Mucosa of stomach (tissue), 1 donor: ENCODE data around the gene VASH1.
A peak's percentile ranks its signal among the peaks of the same experiment; 100 is the strongest.

Source experiments
- H3K27me3 ChIP-seq: one replicate; pipeline ENCODE4 v1.7.0; 2013; ENCODE audit warnings: mild to moderate bottlenecking, low read length; ENCODE audit not compliant: control insufficient read depth, insufficient read depth
- H3K36me3 ChIP-seq: one replicate; pipeline ENCODE4 v1.7.0; 2013; ENCODE audit warnings: low read length; ENCODE audit not compliant: control insufficient read depth, insufficient read depth
- H3K4me1 ChIP-seq: one replicate; pipeline ENCODE4 v1.7.0; 2013; ENCODE audit warnings: mild to moderate bottlenecking, low read length; ENCODE audit not compliant: control insufficient read depth, insufficient read depth
- H3K4me3 ChIP-seq: one replicate; pipeline ENCODE4 v1.7.0; 2013; ENCODE audit warnings: low read length
- H3K9ac ChIP-seq: one replicate; pipeline ENCODE4 v1.7.0; 2013; ENCODE audit warnings: mild to moderate bottlenecking, low read length, moderate library complexity
- H3K9me3 ChIP-seq: one replicate; pipeline ENCODE4 v1.7.0; 2013; ENCODE audit warnings: mild to moderate bottlenecking, low read length, moderate library complexity; ENCODE audit not compliant: control insufficient read depth
- donor health status: Pancreatic carcinoma.

The VASH1 gene

GRCh38 chr14:76782885-76783566 lies 21.8 kb downstream of the VASH1 start:
- H3K9ac ChIP-seq, result no peak overlapping the region
- H3K4me3 ChIP-seq, result no peak overlapping the region
- H3K36me3 ChIP-seq, result peaks cover 7% of the 10 kb centered on the region
- no peaks in the 10 kb centered on the region for H3K27me3 ChIP-seq
- H3K4me1 ChIP-seq, result no peaks in the 10 kb centered on the region
- H3K9me3 ChIP-seq, result no peaks in the 10 kb centered on the region

- peaks cover 7% of the 10 kb centered on the region for H3K36me3 ChIP-seq
- H3K9me3 ChIP-seq, result no peaks in the 10 kb centered on the region
- no peak overlapping the region for H3K9ac ChIP-seq
- H3K4me3 ChIP-seq, result no peak overlapping the region
- no peaks in the 10 kb centered on the region for H3K4me1 ChIP-seq
- no peaks in the 10 kb centered on the region for H3K27me3 ChIP-seq
These were observed 23.1 kb downstream of the VASH1 start for GRCh38 chr14:76784266-76784874.

GRCh38 chr14:76784881-76785280 lies 23.6 kb downstream of the VASH1 start:
- Histone ChIP-seq H3K4me1 (no peaks in the 10 kb centered on the region), H3K9ac (no peak overlapping the region), H3K27me3 (no peaks in the 10 kb centered on the region), H3K36me3 (peaks cover 7% of the 10 kb centered on the region), H3K4me3 (no peak overlapping the region), H3K9me3 (no peaks in the 10 kb centered on the region)

- no peaks in the 10 kb centered on the region for H3K4me1 ChIP-seq
These were observed 25.3 kb downstream of the VASH1 start for GRCh38 chr14:76786601-76787000.

GRCh38 chr14:76792422-76792821 lies 31.2 kb downstream of the VASH1 start:
- Histone ChIP-seq H3K9ac (no peak overlapping the region), H3K4me1 (no peaks in the 10 kb centered on the region), H3K4me3 (no peak overlapping the region), H3K27me3 (no peaks in the 10 kb centered on the region), H3K36me3 (no peaks in the 10 kb centered on the region), H3K9me3 (no peaks in the 10 kb centered on the region)

More at GRCh38 chr14:76786601-76787000, 25.3 kb downstream of the VASH1 start:
- Histone ChIP-seq H3K36me3 (peaks cover 7% of the 10 kb centered on the region), H3K27me3 (no peaks in the 10 kb centered on the region), H3K9me3 (no peaks in the 10 kb centered on the region), H3K4me3 (no peak overlapping the region), H3K9ac (no peak overlapping the region)

GRCh38 chr14:76793324-76793723 lies 32.1 kb downstream of the VASH1 start:
- Histone ChIP-seq H3K9me3 (no peaks in the 10 kb centered on the region), H3K9ac (no peak overlapping the region), H3K27me3 (no peaks in the 10 kb centered on the region), H3K36me3 (no peaks in the 10 kb centered on the region), H3K4me1 (no peaks in the 10 kb centered on the region), H3K4me3 (no peak overlapping the region)

GRCh38 chr14:76793956-76794355 lies 32.7 kb downstream of the VASH1 start:
- Histone ChIP-seq H3K27me3 (no peaks in the 10 kb centered on the region), H3K4me3 (no peak overlapping the region), H3K9ac (no peak overlapping the region), H3K36me3 (no peaks in the 10 kb centered on the region), H3K9me3 (no peaks in the 10 kb centered on the region), H3K4me1 (no peaks in the 10 kb centered on the region)

DNA sequence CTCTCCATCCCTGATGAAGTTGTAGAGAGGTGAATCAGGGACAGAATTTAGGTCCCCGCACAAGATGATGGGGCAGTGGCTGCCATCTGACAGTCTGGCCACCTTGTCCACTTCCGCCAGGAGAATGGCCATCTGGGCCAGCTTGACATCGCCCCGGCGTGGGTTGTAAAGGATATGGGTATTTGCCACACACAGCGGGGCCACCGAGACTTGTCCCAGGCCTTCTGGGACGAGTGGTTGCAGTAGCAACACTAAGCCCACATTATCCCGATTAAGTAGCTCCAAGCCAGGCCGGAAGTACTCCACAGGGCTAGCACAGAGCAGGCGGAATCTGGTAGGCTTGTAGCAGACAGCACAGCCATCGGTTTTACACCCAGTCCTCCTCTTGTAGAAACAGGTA lies 45.2 kb downstream of the VASH1 start:
- H3K4me3 ChIP-seq, result no peak overlapping the region
- no peak overlapping the region for H3K9ac ChIP-seq
- no peaks in the 10 kb centered on the region for H3K9me3 ChIP-seq
- H3K36me3 ChIP-seq, result no peaks in the 10 kb centered on the region
- no peaks in the 10 kb centered on the region for H3K4me1 ChIP-seq
- no peaks in the 10 kb centered on the region for H3K27me3 ChIP-seq

GRCh38 chr14:76808011-76808410 lies 46.7 kb downstream of the VASH1 start:
- Histone ChIP-seq H3K4me3 (no peak overlapping the region), H3K36me3 (no peaks in the 10 kb centered on the region), H3K9ac (no peak overlapping the region), H3K4me1 (peaks cover 4% of the 10 kb centered on the region), H3K9me3 (no peaks in the 10 kb centered on the region), H3K27me3 (no peaks in the 10 kb centered on the region)

GRCh38 chr14:76808990-76809389 lies 47.7 kb downstream of the VASH1 start:
- Histone ChIP-seq H3K4me3 (no peak overlapping the region), H3K36me3 (no peaks in the 10 kb centered on the region), H3K27me3 (no peaks in the 10 kb centered on the region), H3K4me1 (peaks cover 9% of the 10 kb centered on the region), H3K9me3 (no peaks in the 10 kb centered on the region), H3K9ac (no peak overlapping the region)

DNA sequence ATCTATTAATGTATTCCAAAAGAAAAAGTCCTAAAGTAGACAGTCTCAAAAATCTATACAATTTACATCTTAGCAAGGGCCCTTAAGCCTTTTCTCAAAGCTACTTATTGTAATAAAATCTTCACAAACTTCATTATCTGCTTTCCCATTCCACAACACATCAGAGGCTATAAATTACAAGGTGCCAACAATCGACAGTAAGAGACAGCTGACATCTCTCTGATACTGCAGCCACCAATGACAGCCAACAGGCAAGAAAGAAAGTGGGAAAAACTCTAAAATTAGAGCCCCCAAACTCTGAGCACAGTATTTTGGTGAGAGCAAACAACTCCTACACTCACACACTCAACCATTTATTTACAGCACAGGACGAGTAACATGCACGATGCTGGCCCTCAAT lies 49.3 kb downstream of the VASH1 start:
- Histone ChIP-seq H3K4me3 (peak overlapping the region; percentile 23), H3K36me3 (no peaks in the 10 kb centered on the region), H3K27me3 (no peaks in the 10 kb centered on the region), H3K4me1 (peaks cover 9% of the 10 kb centered on the region), H3K9me3 (no peaks in the 10 kb centered on the region), H3K9ac (peak overlapping the region; percentile 43)

DNA sequence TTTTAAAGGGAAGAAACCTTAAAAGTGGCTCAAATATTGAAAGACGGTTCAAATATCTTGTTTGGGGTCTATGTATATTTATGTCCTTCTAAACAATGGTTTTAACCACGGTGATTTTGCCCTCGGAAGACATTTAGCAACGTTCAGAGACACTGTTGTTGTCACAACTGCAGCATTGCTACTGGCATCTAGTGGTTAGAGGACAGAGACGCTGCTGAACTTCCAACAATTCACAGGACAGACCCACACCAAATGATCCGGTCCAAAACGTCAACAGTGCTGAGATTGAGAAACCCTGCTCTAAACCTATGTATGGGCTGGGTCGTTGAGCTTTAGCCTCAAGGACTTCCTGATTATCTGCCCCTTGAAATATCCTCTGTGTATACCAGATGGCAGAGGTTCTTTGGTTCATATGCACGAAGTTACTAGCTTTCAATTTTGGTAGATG lies 49.7 kb downstream of the VASH1 start:
- peak overlapping the region; percentile 23 for H3K4me3 ChIP-seq
- H3K9me3 ChIP-seq, result no peaks in the 10 kb centered on the region
- H3K27me3 ChIP-seq, result no peaks in the 10 kb centered on the region
- H3K9ac ChIP-seq, result peak overlapping the region; percentile 43
- peaks cover 9% of the 10 kb centered on the region for H3K4me1 ChIP-seq
- no peaks in the 10 kb centered on the region for H3K36me3 ChIP-seq
